ENCODE measurements around the gene NUDT9.

Gene NUDT9

GRCh38 chr4:87497578-87497977 lies 75.2 kb downstream of the NUDT9 start:
- no peaks in the 10 kb centered on the region for H3K4me1 ChIP-seq (ENCODE audit: insufficient read depth, low read length)

DNA sequence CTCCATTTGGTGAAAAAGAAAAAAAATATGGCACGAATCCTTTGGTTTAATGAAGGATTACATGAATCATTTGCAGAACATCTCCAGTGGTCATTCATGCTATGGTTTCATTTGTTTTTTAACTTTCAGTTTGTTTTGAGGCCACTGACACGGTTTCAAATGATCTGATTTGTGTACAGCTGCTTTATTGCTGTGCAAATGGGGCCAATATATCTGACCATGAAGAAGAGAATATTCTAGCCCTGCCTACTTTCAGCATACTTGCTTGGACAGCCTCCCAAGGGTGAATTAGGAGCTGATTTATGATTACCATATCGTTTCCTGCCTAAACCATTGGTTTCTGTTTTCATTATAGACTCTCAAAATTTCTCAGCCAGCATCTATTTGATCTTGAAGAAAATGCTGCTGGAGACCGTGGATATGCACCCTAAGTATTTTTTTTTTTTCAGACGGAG lies 76.1 kb downstream of the NUDT9 start:
- Histone ChIP-seq H3K9me3 (ENCODE audit: insufficient read depth, low read depth, low read length) (no peaks in the 10 kb centered on the region), H3K9ac (ENCODE audit: low read depth, low read length) (no peak overlapping the region), H3K4me3 (ENCODE audit: low read length) (no peak overlapping the region), H3K27me3 (ENCODE audit: insufficient read depth, low read length) (no peaks in the 10 kb centered on the region), H3K36me3 (ENCODE audit: insufficient read depth, low read depth, low read length) (no peaks in the 10 kb centered on the region), H3K27ac (ENCODE audit: low read length) (no peak overlapping the region), H3K4me1 (ENCODE audit: insufficient read depth, low read length) (no peaks in the 10 kb centered on the region)

More at GRCh38 chr4:87497578-87497977, 75.2 kb downstream of the NUDT9 start:
- no peak overlapping the region for H3K4me3 ChIP-seq (ENCODE audit: low read length)
- H3K36me3 ChIP-seq (ENCODE audit: insufficient read depth, low read depth, low read length) = no peaks in the 10 kb centered on the region
- H3K27me3 ChIP-seq (ENCODE audit: insufficient read depth, low read length) = no peaks in the 10 kb centered on the region
- H3K9ac ChIP-seq (ENCODE audit: low read depth, low read length) = no peak overlapping the region
- no peaks in the 10 kb centered on the region for H3K9me3 ChIP-seq (ENCODE audit: insufficient read depth, low read depth, low read length)
- H3K27ac ChIP-seq (ENCODE audit: low read length) = no peak overlapping the region

GRCh38 chr4:87499403-87500091 lies 77.2 kb downstream of the NUDT9 start:
- no peak overlapping the region for H3K9ac ChIP-seq (ENCODE audit: low read depth, low read length)

DNA sequence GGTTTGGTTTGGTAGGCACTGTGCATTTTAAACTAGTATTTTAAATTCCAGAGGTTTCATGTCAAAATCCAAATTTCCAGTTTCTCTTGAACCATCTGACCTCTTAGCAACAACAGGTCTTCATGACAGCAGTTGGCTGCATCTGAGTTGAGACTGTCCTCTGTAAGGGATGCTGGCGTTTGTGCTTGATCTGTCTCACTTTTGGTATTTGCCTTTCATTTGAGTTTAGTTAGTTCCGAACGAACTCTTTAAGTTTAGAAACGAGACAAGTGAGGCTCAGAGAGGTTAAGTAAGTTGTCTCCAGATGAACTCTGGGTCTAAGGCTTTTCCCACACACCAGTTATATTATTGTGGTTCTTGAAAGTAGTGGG lies 77.7 kb downstream of the NUDT9 start:
- no peaks in the 10 kb centered on the region for H3K27me3 ChIP-seq (ENCODE audit: insufficient read depth, low read length)
- no peak overlapping the region for H3K9ac ChIP-seq (ENCODE audit: low read depth, low read length)
- no peak overlapping the region for H3K4me3 ChIP-seq (ENCODE audit: low read length)
- H3K27ac ChIP-seq (ENCODE audit: low read length) = no peak overlapping the region
- H3K4me1 ChIP-seq (ENCODE audit: insufficient read depth, low read length) = no peaks in the 10 kb centered on the region
- H3K36me3 ChIP-seq (ENCODE audit: insufficient read depth, low read depth, low read length) = no peaks in the 10 kb centered on the region
- H3K9me3 ChIP-seq (ENCODE audit: insufficient read depth, low read depth, low read length) = no peaks in the 10 kb centered on the region

More at GRCh38 chr4:87499403-87500091, 77.2 kb downstream of the NUDT9 start:
- no peak overlapping the region for H3K4me3 ChIP-seq (ENCODE audit: low read length)
- H3K27ac ChIP-seq (ENCODE audit: low read length) = no peak overlapping the region
- no peaks in the 10 kb centered on the region for H3K27me3 ChIP-seq (ENCODE audit: insufficient read depth, low read length)
- no peaks in the 10 kb centered on the region for H3K4me1 ChIP-seq (ENCODE audit: insufficient read depth, low read length)
- no peaks in the 10 kb centered on the region for H3K36me3 ChIP-seq (ENCODE audit: insufficient read depth, low read depth, low read length)
- no peaks in the 10 kb centered on the region for H3K9me3 ChIP-seq (ENCODE audit: insufficient read depth, low read depth, low read length)

DNA sequence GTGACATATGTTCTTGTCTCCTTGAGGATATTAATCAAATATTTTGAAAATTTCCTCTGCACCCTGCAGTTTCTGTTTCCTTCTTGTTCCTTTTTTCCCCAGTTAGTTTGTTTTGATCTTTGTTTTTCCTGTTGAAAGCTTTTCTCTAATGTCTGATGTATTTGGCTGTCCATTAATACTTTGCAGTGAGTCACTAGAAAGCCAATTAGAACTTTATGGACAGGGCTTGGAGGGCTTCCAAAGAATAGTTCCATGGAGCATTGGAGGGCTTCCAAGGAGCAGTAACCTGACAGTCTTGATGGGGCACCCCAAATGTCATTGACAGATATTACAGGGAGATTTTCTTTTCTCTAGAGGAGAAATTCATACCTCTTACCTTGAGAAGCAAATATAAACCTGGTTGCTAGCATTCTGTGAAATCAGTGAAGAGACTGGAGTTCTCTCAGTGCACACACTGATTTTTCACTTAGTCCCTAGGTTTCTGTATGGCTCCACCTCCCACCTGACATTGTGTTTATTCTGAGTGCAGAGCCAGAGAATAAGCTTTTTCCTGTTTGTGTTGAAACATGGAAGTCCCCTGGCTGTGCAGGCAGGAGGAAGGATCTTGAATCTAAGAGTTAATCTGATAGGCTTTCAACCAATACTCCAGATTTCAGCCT lies 80.3 kb downstream of the NUDT9 start:
- H3K9me3 ChIP-seq (ENCODE audit: insufficient read depth, low read depth, low read length) = no peaks in the 10 kb centered on the region
- H3K36me3 ChIP-seq (ENCODE audit: insufficient read depth, low read depth, low read length) = no peaks in the 10 kb centered on the region
- H3K27me3 ChIP-seq (ENCODE audit: insufficient read depth, low read length) = no peaks in the 10 kb centered on the region
- no peak overlapping the region for H3K27ac ChIP-seq (ENCODE audit: low read length)
- no peaks in the 10 kb centered on the region for H3K4me1 ChIP-seq (ENCODE audit: insufficient read depth, low read length)
- no peak overlapping the region for H3K4me3 ChIP-seq (ENCODE audit: low read length)
- no peak overlapping the region for H3K9ac ChIP-seq (ENCODE audit: low read depth, low read length)

DNA sequence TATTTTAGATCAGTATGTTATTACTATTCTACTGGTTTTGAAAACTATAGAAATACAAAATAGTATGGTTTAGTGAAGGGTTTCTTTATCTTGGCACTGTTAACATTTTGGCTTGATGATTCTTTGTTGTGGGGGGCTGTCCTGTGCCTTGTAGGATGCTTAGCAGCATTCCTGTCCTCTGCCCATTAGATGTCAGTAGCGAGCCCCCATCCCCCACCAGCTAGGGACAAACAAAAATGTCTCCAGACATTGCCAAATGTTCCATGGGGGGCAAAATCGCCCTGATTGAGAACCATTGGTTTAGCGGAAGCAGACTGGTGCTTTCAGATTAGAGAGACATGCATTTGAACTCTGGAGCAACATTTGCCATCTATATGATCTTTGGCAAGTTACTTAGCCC lies 83.5 kb downstream of the NUDT9 start:
- Histone ChIP-seq H3K4me3 (ENCODE audit: low read length) (no peak overlapping the region), H3K36me3 (ENCODE audit: insufficient read depth, low read depth, low read length) (no peaks in the 10 kb centered on the region), H3K9me3 (ENCODE audit: insufficient read depth, low read depth, low read length) (no peaks in the 10 kb centered on the region), H3K9ac (ENCODE audit: low read depth, low read length) (no peak overlapping the region), H3K4me1 (ENCODE audit: insufficient read depth, low read length) (no peaks in the 10 kb centered on the region), H3K27me3 (ENCODE audit: insufficient read depth, low read length) (no peaks in the 10 kb centered on the region), H3K27ac (ENCODE audit: low read length) (no peak overlapping the region)

GRCh38 chr4:87506974-87507701 lies 84.8 kb downstream of the NUDT9 start:
- H3K9ac ChIP-seq (ENCODE audit: low read depth, low read length) = no peak overlapping the region
- H3K9me3 ChIP-seq (ENCODE audit: insufficient read depth, low read depth, low read length) = no peaks in the 10 kb centered on the region
- H3K4me1 ChIP-seq (ENCODE audit: insufficient read depth, low read length) = no peaks in the 10 kb centered on the region
- no peak overlapping the region for H3K27ac ChIP-seq (ENCODE audit: low read length)
- H3K27me3 ChIP-seq (ENCODE audit: insufficient read depth, low read length) = no peaks in the 10 kb centered on the region
- no peaks in the 10 kb centered on the region for H3K36me3 ChIP-seq (ENCODE audit: insufficient read depth, low read depth, low read length)
- no peak overlapping the region for H3K4me3 ChIP-seq (ENCODE audit: low read length)

Data from iPS-20b (cell line).